HG03575 (cell line): ENCODE results near the gene CEP41.

Experiments
- ATAC-seq: cut with Tn5 transposase; IDR thresholded peaks from one replicate; pipeline ENCODE4 v1.9.1; 2021; ENCODE audit not compliant: unreplicated experiment, insufficient number of reproducible peaks, low FRiP score; ENCODE audit errors: extremely low read depth

Gene CEP41

GRCh38 chr7:130345136-130345535 is 95.7 kb downstream of the CEP41 start:
- ATAC-seq, result no peak

- ATAC-seq, result no peak
Measured at GRCh38 chr7:130344271-130344866, 96.4 kb downstream of the CEP41 start, which contains the start of gene CPA5. Gene CPA5 (plus strand): TSS chr7:130344816. CDS start chr7:130346486, 1,670 bp downstream.
